Lower leg skin (tissue), 3 donors: ENCODE measurements around the gene KRTAP10-5.
"Not testable (repeated sequence)": the region's sequence is repeated elsewhere in the genome, so short reads cannot be mapped to it uniquely, and the experiment has no call there.

Source experiments
- POLR2A ChIP-seq, 2 donors: fragments of 450-650 bp; IDR thresholded peaks; one replicate each; pipeline ENCODE4 v1.6.1; 2016 to 2017; ENCODE audit warnings: antibody characterized with exemption in 2 of 2, mild to moderate bottlenecking in 1 of 2, moderate library complexity in 1 of 2
- TF ChIP-seq, protein P1 (sequence below), 3 donors: fragments of 450-650 bp; IDR thresholded peaks; one replicate each; pipeline ENCODE4 v1.5.1; 2016; ENCODE audit warnings: antibody characterized with exemption in 3 of 3, mild to moderate bottlenecking in 3 of 3, moderate library complexity in 2 of 3

- TF ChIP-seq, protein P1, sequence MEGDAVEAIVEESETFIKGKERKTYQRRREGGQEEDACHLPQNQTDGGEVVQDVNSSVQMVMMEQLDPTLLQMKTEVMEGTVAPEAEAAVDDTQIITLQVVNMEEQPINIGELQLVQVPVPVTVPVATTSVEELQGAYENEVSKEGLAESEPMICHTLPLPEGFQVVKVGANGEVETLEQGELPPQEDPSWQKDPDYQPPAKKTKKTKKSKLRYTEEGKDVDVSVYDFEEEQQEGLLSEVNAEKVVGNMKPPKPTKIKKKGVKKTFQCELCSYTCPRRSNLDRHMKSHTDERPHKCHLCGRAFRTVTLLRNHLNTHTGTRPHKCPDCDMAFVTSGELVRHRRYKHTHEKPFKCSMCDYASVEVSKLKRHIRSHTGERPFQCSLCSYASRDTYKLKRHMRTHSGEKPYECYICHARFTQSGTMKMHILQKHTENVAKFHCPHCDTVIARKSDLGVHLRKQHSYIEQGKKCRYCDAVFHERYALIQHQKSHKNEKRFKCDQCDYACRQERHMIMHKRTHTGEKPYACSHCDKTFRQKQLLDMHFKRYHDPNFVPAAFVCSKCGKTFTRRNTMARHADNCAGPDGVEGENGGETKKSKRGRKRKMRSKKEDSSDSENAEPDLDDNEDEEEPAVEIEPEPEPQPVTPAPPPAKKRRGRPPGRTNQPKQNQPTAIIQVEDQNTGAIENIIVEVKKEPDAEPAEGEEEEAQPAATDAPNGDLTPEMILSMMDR (IDR thresholded peaks at IDR 0.05): not testable (repeated sequence)
- TF ChIP-seq POLR2A (IDR thresholded peaks at IDR 0.05): not testable (repeated sequence)
Observed at GRCh38 chr21:44627831-44628233, 47.4 kb upstream of the KRTAP10-5 start.
